Hematopoietic multipotent progenitor cell treated with erythropoietin and hydrocortisone succinate and interleukin-3 and kit ligand, for 6 days (in vitro differentiated cells): ENCODE data around the gene ROBO2.
A peak's percentile ranks its signal among the peaks of the same experiment; 100 is the strongest.

Source experiments
- DNase-seq: peaks from one replicate; pipeline ENCODE4 v3.0.0-alpha.2; 2015

Gene ROBO2

GRCh38 chr3:77122652-77123051 is 82.8 kb downstream of the ROBO2 start:
- no peak for DNase-seq

GRCh38 chr3:77125966-77126365 is 86.1 kb downstream of the ROBO2 start:
- no peak for DNase-seq

GRCh38 chr3:77134769-77135168 is 94.9 kb downstream of the ROBO2 start:
- no peak for DNase-seq

- no peak for DNase-seq
These were observed 97.7 kb downstream of the ROBO2 start for GRCh38 chr3:77137559-77137958.

- no peak for DNase-seq
These were observed 99.7 kb downstream of the ROBO2 start for GRCh38 chr3:77139624-77140023.

- DNase-seq = no peak
These were observed 101.5 kb downstream of the ROBO2 start for GRCh38 chr3:77141423-77141822.

GRCh38 chr3:77142578-77142977 is 102.7 kb downstream of the ROBO2 start:
- no peak for DNase-seq

- no peak for DNase-seq
These were observed 106.1 kb downstream of the ROBO2 start for GRCh38 chr3:77146004-77146403.

- no peak for DNase-seq
These were observed 108.1 kb downstream of the ROBO2 start for GRCh38 chr3:77147836-77148578.

- DNase-seq = no peak
These were observed 109.5 kb downstream of the ROBO2 start for GRCh38 chr3:77149382-77149781.

GRCh38 chr3:77150028-77150427 is 110.1 kb downstream of the ROBO2 start:
- no peak for DNase-seq

- DNase-seq = no peak
These were observed 110.9 kb downstream of the ROBO2 start for GRCh38 chr3:77150759-77151158.

- no peak for DNase-seq
These were observed 119.1 kb downstream of the ROBO2 start for GRCh38 chr3:77158730-77159581.

- no peak for DNase-seq
These were observed 121.1 kb downstream of the ROBO2 start for GRCh38 chr3:77160931-77161497.

- DNase-seq = no peak
These were observed 129.9 kb downstream of the ROBO2 start for GRCh38 chr3:77169823-77170222.

- no peak for DNase-seq
These were observed 131.1 kb downstream of the ROBO2 start for GRCh38 chr3:77171026-77171425.

GRCh38 chr3:77179762-77180161 is 139.9 kb downstream of the ROBO2 start:
- peak; percentile 2 for DNase-seq

- DNase-seq = no peak
These were observed 142.4 kb downstream of the ROBO2 start for GRCh38 chr3:77182341-77182740.

- no peak for DNase-seq
These were observed 146.4 kb downstream of the ROBO2 start for GRCh38 chr3:77186319-77186718.

- DNase-seq = no peak
These were observed 146.8 kb downstream of the ROBO2 start for GRCh38 chr3:77186728-77187127.

- DNase-seq = no peak
These were observed 148.3 kb downstream of the ROBO2 start for GRCh38 chr3:77188210-77188609.

- no peak for DNase-seq
These were observed 149.4 kb downstream of the ROBO2 start for GRCh38 chr3:77189258-77189657.

GRCh38 chr3:77189684-77190083 is 149.8 kb downstream of the ROBO2 start:
- DNase-seq = no peak

- no peak for DNase-seq
These were observed 150.5 kb downstream of the ROBO2 start for GRCh38 chr3:77190374-77190773.
